K562 (cell line): ENCODE measurements around the gene CYP46A1.

ENCODE experiments used
- CEBPB ChIP-seq: fragments of 450-650 bp; IDR thresholded peaks from 2 replicates; pipeline ENCODE4 v1.6.1; 2016; ENCODE audit warnings: missing genetic modification characterization, missing compliant biosample characterization
- CTCF ChIP-seq, 3 experiments: IDR thresholded peaks in 2 of 3; conservative IDR thresholded peaks in 1 of 3; 2 replicates each; pipeline ENCODE4 v1.5.1; 2011 to 2012; ENCODE audit warnings: low read length in 3 of 3, mild to moderate bottlenecking in 3 of 3, control low read depth in 2 of 3, improper control_type of control experiment in 1 of 3, inconsistent platforms in 1 of 3, low read depth in 1 of 3, mixed read lengths in 1 of 3, moderate library complexity in 1 of 3; ENCODE audit not compliant: insufficient read depth in 2 of 3
- EHMT2 ChIP-seq: fragments of 450-650 bp; IDR thresholded peaks from 2 replicates; pipeline ENCODE4 v1.6.1; 2018; ENCODE audit warnings: antibody characterized with exemption
- FOXO4 ChIP-seq: fragments of 450-650 bp; formaldehyde crosslinking; IDR thresholded peaks from 2 replicates; pipeline ENCODE4 v1.4.0; 2020; ENCODE audit warnings: mild to moderate bottlenecking, moderate library complexity
- JUND ChIP-seq, 2 experiments: IDR thresholded peaks; 2 replicates in 1 of 2; 3 replicates in 1 of 2; pipeline ENCODE4 v1.6.1; 2011; ENCODE audit warnings: borderline replicate concordance in 2 of 2, low read depth in 2 of 2, low read length in 2 of 2, improper control_type of control experiment in 1 of 2, missing biosample characterization in 1 of 2, missing genetic modification characterization in 1 of 2, missing genetic modification reagents in 1 of 2
- MXI1 ChIP-seq: IDR thresholded peaks from 2 replicates; pipeline ENCODE4 v1.6.1; 2011; ENCODE audit warnings: low read depth, mild to moderate bottlenecking, improper control_type of control experiment, low read length
- NFRKB ChIP-seq: fragments of 450-650 bp; IDR thresholded peaks from 2 replicates; pipeline ENCODE4 v1.6.1; 2016; ENCODE audit warnings: low read depth
- PHF8 ChIP-seq: fragments of 200-600 bp; sonication (generic); IDR thresholded peaks from 2 replicates; pipeline ENCODE4 v1.6.1; 2012; ENCODE audit warnings: mixed run types, mild to moderate bottlenecking, inconsistent platforms, low read length, moderate library complexity, borderline replicate concordance
- POLR2A ChIP-seq: fragments of 450-650 bp; conservative IDR thresholded peaks from 2 replicates; pipeline ENCODE4 v1.6.1; 2016
- PTTG1 ChIP-seq: fragments of 450-650 bp; IDR thresholded peaks from 2 replicates; pipeline ENCODE4 v1.6.1; 2016; ENCODE audit warnings: low read depth, mild to moderate bottlenecking, missing genetic modification characterization, missing compliant biosample characterization
- TAF7 ChIP-seq: fragments of 450-650 bp; IDR thresholded peaks from 2 replicates; pipeline ENCODE4 v1.6.1; 2016; ENCODE audit warnings: missing genetic modification characterization, missing compliant biosample characterization
- TF ChIP-seq, protein P1 (sequence below): sonication (generic); formaldehyde crosslinking; IDR thresholded peaks from 2 replicates; pipeline ENCODE4 v1.9.0; 2022; ENCODE audit warnings: mild to moderate bottlenecking, missing genetic modification reagents
- TF ChIP-seq, protein P2 (sequence below), 2 experiments: fragments of 450-650 bp; IDR thresholded peaks; 2 replicates each; pipeline ENCODE4 v1.6.1; 2016; ENCODE audit warnings: mild to moderate bottlenecking in 2 of 2, borderline replicate concordance in 1 of 2, low read depth in 1 of 2, moderate library complexity in 1 of 2

GRCh38 chr14:99740411-99740810 lies 56.3 kb downstream of the CYP46A1 start:
- TF ChIP-seq PHF8 (no peak), FOXO4 (CRISPR knock-in tag) (no peak), JUND (IDR thresholded peaks at IDR 0.05; ENCODE audit: borderline replicate concordance, low read depth, low read length) (no peak), JUND (tag; IDR thresholded peaks at IDR 0.05; ENCODE audit: borderline replicate concordance, low read depth, low read length) (no peak), NFRKB (no peak), EHMT2 (no peak), CEBPB (tag) (no peak), CTCF (IDR thresholded peaks at IDR 0.05 in 2 of 3, conservative IDR thresholded peaks at IDR 0.05 in 1 of 3; ENCODE audit: insufficient read depth in 2 of 3, low read depth in 1 of 3, low read length in 3 of 3) (no peak), POLR2A (no peak), PTTG1 (tag) (no peak), TAF7 (tag) (no peak), MXI1 (no peak)
- TF ChIP-seq, protein P1, sequence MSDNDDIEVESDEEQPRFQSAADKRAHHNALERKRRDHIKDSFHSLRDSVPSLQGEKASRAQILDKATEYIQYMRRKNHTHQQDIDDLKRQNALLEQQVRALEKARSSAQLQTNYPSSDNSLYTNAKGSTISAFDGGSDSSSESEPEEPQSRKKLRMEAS (CRISPR knock-in tag), result no peak
- TF ChIP-seq, protein P2, sequence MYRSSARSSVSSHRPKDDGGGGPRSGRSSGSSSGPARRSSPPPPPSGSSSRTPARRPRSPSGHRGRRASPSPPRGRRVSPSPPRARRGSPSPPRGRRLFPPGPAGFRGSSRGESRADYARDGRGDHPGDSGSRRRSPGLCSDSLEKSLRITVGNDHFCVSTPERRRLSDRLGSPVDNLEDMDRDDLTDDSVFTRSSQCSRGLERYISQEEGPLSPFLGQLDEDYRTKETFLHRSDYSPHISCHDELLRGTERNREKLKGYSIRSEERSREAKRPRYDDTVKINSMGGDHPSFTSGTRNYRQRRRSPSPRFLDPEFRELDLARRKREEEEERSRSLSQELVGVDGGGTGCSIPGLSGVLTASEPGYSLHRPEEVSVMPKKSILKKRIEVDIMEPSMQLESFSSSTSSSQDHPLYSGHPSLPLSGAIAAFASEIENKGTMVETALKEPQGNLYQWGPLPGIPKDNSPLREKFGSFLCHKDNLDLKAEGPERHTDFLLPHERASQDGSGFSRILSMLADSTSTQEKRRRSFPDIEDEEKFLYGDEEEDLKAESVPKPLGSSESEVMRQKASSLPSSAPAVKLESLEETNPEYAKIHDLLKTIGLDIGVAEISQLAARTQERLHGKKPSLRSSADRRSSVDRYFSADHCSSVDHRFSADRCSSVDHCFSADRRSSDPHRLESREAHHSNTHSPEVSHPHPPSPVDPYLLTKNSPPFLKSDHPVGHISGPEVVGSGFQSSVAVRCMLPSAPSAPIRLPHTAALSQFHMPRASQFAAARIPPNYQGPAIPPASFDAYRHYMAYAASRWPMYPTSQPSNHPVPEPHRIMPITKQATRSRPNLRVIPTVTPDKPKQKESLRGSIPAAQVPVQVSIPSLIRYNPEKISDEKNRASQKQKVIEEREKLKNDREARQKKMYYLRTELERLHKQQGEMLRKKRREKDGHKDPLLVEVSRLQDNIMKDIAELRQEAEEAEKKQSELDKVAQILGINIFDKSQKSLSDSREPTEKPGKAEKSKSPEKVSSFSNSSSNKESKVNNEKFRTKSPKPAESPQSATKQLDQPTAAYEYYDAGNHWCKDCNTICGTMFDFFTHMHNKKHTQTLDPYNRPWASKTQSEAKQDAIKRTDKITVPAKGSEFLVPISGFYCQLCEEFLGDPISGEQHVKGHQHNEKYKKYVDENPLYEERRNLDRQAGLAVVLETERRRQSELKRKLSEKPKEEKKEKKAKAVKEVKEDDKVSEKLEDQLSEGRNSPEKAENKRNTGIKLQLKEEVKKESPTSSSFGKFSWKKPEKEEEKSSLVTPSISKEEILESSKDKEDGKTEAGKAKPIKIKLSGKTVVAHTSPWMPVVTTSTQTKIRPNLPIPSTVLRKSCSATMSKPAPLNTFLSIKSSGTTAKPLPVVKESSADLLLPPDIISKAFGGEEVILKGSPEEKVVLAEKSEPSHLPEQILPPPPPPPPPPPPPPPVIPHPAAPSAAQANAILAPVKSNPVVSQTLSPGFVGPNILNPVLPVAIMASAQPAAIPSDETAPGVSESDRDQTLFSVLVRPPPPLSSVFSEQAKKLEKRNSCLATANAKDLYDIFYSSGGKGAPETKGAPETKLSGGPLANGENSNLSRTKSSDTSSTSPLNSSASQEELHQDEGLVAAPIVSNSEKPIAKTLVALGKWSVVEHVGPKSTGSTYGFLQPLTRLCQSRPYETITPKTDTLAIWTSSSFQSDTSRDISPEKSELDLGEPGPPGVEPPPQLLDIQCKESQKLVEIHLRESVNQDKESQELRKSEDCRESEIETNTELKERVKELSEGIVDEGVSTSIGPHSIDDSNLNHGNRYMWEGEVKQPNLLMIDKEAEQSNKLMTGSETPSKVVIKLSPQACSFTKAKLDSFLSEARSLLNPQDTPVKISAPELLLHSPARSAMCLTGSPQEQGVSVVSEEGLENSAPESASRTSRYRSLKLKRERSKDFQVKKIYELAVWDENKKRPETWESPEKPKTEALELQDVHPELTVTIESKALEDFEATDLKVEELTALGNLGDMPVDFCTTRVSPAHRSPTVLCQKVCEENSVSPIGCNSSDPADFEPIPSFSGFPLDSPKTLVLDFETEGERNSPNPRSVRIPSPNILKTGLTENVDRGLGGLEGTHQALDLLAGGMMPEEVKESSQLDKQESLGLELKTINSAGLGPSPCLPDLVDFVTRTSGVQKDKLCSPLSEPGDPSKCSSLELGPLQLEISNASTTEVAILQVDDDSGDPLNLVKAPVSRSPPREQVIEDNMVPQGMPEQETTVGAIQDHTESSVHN (IDR thresholded peaks at IDR 0.05; ENCODE audit: borderline replicate concordance in 1 of 2, low read depth in 1 of 2), result no peak
